IPS-NIHi11 (cell line): ENCODE results near the gene RAB5A.
"Not testable (repeated sequence)": the region's sequence is repeated elsewhere in the genome, so short reads cannot be mapped to it uniquely, and the experiment has no call there.

Source experiments
- DNase-seq: peaks from one replicate; pipeline ENCODE4 v3.0.0; 2012; ENCODE audit warnings: mixed read lengths, low spot score

Gene RAB5A

GRCh38 chr3:19948226-19948591 is 1.3 kb downstream of the RAB5A start:
- no peak for DNase-seq

- DNase-seq = no peak
Observed at GRCh38 chr3:19950316-19950715, 3.4 kb downstream of the RAB5A start.

GRCh38 chr3:19954676-19955075 is 7.8 kb downstream of the RAB5A start:
- no peak for DNase-seq

- DNase-seq = not testable (repeated sequence)
Observed at GRCh38 chr3:19957354-19957753, 10.5 kb downstream of the RAB5A start.

GRCh38 chr3:19959505-19959904 is 12.6 kb downstream of the RAB5A start:
- no peak for DNase-seq

GRCh38 chr3:19960696-19961095 is 13.8 kb downstream of the RAB5A start:
- DNase-seq = no peak

- DNase-seq = no peak
Observed at GRCh38 chr3:19961960-19962359, 15.1 kb downstream of the RAB5A start.

GRCh38 chr3:19967208-19967607 is 20.3 kb downstream of the RAB5A start:
- DNase-seq = no peak

- DNase-seq = no peak
Observed at GRCh38 chr3:19967812-19968211, 20.9 kb downstream of the RAB5A start.

GRCh38 chr3:19970327-19970726 is 23.4 kb downstream of the RAB5A start:
- no peak for DNase-seq

GRCh38 chr3:19972054-19972453 is 25.2 kb downstream of the RAB5A start:
- DNase-seq = no peak

- not testable (repeated sequence) for DNase-seq
Observed at GRCh38 chr3:19988904-19989303, 42.0 kb downstream of the RAB5A start.

GRCh38 chr3:19994796-19995195 is 47.9 kb downstream of the RAB5A start:
- no peak for DNase-seq

- no peak for DNase-seq
Observed at GRCh38 chr3:19997502-19997901, 50.6 kb downstream of the RAB5A start.

- no peak for DNase-seq
Observed at GRCh38 chr3:20001932-20002331, 55.0 kb downstream of the RAB5A start.

- DNase-seq = no peak
Observed at GRCh38 chr3:20007960-20008359, 61.1 kb downstream of the RAB5A start.

- DNase-seq = no peak
Observed at GRCh38 chr3:20008646-20009045, 61.7 kb downstream of the RAB5A start.

- no peak for DNase-seq
Observed at GRCh38 chr3:20012164-20012563, 65.3 kb downstream of the RAB5A start, which contains the start of gene PP2D1. PP2D1 (minus strand) TSS chr3:20012264; CDS start chr3:20012072, 192 bp downstream.

- DNase-seq = no peak
Observed at GRCh38 chr3:20013396-20013795, 66.5 kb downstream of the RAB5A start.

- DNase-seq = no peak
Observed at GRCh38 chr3:20015525-20015924, 68.6 kb downstream of the RAB5A start.

GRCh38 chr3:20016076-20016475 is 69.2 kb downstream of the RAB5A start:
- not testable (repeated sequence) for DNase-seq

- no peak for DNase-seq
Observed at GRCh38 chr3:20022954-20023622, 76.2 kb downstream of the RAB5A start.

GRCh38 chr3:20023623-20024405 is 76.9 kb downstream of the RAB5A start:
- DNase-seq = no peak

GRCh38 chr3:20027136-20027535 is 80.2 kb downstream of the RAB5A start:
- DNase-seq = no peak
